ENCODE measurements around the gene METTL26.

The METTL26 gene

GRCh38 chr16:636206-637080 lies at the start of gene METTL26:
TSS of gene METTL26 (minus strand) at chr16:636305. CDS start at chr16:636290, 15 bp downstream.
- DNase-seq = peak; percentile 96

GRCh38 chr16:684961-685696 lies 49.0 kb upstream of the METTL26 start:
- no peak for DNase-seq

DNA sequence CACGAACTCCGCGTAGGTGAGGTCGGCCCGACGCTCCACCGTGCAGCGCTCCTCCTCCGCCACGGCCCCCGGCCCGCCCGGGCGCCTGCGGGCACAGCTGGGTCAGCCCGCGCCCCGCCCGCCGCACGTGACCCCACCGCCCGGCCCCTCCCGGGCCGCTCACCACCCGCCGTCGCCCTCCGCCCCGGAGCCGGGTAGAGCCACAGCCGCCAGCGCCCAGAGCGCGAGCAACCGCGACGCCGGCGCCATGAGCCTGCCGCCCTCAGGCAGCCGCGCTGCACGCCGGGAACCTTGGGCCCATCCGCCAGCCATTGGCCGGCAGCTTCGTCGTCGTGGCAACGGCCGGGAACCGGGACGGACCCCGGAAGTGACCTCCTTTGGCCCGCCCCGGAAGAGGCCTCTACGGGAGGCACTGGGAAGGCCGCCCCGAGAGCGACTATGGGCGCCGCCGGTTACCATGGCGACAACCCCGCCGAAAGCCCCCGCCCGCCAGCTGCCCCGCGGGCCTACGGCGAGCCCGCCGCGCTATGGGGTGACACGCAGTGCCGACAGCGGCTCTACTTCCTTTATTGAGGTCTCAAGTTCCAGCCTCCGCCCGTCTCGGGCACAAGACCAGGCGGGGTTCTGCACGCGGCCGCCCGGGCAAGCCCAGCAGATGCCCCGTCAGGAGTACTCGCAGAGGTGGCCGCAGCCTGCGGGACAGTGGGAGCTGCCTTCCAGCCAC lies 48.1 kb upstream of the METTL26 start, which contains the start of gene JMJD8:
TSS of gene JMJD8 (minus strand) at position 264 of the 724 bp plus-strand sequence. CDS start at position 249, 15 bp downstream.
- DNase-seq = peak; percentile 98

GRCh38 chr16:683396-684070 lies 47.4 kb upstream of the METTL26 start:
- no peak for DNase-seq

DNA sequence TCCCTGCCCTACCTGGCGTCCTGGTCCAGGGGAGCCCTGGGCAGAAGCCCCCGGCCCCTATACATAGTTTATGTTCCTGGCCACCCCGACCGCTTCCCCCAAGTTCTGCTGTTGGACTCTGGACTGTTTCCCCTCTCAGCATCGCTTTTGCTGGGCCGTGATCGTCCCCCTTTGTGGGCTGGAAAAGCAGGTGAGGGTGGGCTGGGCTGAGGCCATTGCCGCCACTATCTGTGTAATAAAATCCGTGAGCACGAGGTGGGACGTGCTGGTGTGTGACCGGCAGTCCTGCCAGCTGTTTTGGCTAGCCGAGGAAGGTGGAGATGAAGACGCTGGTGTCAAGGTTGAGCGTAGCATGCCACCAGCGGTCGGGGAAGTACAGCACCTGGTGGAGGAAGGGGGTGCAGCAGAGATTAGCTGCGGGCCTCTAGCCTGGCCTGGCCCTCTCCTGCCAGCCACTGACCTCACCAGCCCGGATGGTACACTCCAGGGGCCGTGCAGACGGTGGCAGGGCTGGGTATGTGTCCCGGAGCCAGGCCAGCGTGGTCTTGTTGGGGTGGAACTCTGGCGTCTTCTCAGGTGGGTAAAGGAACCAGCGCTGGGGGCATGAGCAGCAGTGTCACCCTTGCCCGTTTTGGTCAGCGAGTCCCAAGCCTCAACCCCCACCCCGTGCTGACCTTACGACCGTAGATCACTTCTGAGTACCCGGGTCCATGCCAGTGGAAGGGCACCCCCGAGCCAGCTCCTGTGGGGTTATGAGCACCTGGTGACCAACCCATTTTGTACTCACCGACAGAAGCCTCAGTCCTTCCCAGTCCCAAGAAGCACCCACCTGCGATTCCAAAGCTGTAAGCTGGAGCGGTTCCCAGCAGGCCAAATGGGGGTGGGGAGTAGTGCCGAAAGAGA lies 46.6 kb upstream of the METTL26 start:
- DNase-seq = no peak

GRCh38 chr16:681746-682427 lies 45.8 kb upstream of the METTL26 start:
- DNase-seq = no peak

- no peak for DNase-seq
Measured at GRCh38 chr16:680967-681745, 45.1 kb upstream of the METTL26 start.

DNA sequence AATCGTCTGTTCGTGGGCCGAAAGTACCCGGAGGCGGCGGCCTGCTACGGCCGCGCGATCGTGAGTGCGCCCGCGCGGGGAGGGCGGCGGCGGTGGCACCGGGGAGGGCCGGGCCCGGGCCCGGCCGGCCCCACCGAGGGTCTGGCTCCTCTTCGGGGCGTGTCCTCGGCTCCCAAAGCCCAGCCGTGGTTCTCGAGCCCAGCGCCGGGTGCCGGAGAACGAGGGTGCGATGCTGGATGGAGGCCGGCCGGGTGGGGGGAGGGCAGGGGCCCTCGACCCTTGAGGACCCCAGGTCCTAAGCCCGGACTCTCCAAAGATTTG lies 44.5 kb upstream of the METTL26 start:
- DNase-seq = no peak

- DNase-seq = peak; percentile 97
Measured at GRCh38 chr16:679814-680624, 43.9 kb upstream of the METTL26 start, which contains the start of gene STUB1. TSS of gene STUB1 (plus strand) at chr16:680410. CDS start at chr16:680526, 116 bp downstream.

DNA sequence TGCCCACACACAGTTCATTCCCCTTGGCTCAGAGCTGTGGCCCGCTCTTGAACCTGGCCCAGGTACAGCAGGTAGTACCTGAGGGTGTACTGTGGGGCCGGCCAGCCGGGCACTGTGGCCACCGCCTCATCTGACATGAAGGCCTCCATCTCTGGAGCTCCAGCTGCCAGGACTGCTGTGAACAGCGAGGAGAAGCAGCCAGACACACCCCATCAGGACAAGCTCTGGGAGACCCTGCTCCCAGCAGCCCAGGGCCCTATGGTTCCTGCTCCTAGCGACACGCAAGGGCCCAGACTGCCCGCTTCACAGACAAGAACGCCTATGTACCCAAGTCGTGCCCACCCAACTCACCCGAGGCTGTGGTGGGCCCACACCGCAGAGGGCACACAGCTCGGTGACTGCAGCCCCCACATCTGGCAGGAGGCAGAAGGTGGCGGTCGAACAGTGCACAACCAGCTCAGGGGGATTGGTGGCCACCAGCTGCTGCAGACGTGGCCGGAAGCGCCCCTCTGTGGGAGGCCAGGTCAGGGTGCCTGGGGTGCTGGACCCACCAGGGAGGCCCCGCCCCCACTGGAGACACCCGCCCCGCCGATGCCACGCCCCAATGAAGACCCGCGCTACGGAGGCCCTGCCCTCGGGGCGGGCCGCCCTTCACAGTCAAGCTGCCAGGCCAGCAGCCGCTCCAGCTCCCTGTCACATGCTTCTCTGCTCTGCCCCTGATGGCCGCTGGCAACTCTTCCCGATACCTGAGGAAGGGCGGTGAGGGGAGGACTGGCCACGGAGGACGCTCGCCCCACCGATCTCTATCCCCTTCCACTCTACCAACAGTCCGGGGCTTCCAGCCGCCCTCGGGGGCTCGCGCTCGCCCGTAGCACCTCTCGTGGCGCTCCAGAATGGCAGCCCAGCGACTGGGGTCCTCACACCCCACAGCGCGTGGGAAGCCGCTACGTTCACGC lies 43.0 kb upstream of the METTL26 start:
- peak; percentile 64 for DNase-seq

DNA sequence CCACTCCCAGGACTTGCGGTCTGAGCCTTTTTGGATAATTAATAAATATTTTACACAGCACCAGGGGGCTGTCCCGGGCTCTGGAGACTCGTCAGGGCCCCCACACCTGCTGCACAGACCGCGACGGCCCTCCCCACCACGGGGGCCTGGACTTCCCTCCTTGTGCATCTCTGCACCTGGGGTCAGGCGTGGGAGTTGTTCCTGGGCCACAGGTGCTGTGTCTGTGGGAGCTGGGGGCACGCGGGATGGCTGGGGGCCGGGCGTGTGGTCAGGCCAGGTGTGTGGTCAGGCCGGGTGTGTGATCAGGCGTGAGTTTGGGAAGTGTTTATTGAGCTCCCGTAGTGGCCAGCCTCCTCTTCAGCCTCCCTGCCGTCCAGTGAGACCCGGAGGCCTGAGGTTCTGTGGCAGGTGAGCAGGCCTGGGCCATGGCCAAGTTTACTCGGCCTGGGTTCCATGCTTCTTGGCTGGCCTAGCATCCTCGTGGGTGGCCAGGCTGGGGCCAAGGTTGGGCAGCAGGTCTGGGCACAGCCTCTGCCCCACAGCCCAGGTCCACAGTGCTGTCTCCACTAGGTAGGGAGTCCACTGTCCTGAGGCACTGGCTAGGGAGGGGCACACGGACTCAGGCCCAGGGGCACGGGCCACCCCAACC lies 42.2 kb upstream of the METTL26 start:
- no peak for DNase-seq

DNA sequence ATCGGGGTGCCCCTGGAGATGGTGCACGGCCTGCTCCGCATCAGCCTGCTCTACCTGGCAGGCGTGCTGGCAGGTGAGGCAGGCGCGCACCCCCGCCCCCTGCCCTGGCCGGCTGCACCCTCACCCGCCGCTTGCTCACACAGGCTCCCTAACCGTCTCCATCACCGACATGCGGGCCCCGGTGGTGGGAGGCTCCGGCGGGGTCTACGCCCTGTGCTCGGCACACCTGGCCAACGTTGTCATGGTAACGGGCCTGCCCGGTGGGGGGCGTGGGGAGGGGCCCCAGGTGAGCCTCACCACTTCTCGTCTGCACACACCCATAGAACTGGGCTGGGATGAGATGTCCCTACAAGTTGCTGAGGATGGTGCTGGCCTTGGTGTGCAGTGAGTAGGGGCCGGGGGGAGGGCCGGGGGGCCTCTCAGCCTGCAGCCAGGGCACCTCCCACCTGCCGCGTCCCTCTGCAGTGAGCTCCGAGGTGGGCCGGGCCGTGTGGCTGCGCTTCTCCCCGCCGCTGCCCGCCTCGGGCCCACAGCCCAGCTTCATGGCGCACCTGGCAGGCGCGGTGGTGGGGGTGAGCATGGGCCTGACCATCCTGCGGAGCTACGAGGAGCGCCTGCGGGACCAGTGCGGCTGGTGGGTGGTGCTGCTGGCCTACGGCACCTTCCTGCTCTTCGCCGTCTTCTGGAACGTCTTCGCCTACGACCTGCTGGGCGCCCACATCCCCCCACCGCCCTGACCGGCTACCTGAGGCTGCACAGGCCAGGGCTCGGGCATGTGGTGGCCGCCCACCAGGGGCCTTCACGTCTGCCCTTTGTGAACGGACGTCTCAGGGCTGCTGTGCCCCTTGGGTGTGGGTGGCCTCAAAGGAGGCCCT lies 41.4 kb upstream of the METTL26 start:
- DNase-seq = no peak

DNA sequence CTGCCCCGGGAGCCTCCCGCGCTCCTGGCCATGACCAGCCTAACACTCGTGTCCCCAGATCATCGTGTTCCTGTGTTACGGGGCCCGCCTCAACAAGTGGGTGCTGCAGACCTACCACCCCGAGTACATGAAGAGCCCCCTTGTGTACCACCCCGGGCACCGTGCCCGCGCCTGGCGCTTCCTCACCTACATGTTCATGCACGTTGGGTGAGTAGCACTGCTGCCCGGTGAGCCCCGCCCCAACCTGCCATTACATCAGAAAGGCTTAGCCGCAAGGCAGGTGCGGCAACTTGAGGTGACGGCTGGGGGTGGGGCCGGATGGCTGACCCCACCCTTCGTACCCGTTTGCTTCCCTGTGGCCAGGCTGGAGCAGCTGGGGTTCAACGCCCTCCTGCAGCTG lies 40.8 kb upstream of the METTL26 start:
- DNase-seq = peak; percentile 46

- no peak for DNase-seq
Measured at GRCh38 chr16:676565-676902, 40.4 kb upstream of the METTL26 start.

DNA sequence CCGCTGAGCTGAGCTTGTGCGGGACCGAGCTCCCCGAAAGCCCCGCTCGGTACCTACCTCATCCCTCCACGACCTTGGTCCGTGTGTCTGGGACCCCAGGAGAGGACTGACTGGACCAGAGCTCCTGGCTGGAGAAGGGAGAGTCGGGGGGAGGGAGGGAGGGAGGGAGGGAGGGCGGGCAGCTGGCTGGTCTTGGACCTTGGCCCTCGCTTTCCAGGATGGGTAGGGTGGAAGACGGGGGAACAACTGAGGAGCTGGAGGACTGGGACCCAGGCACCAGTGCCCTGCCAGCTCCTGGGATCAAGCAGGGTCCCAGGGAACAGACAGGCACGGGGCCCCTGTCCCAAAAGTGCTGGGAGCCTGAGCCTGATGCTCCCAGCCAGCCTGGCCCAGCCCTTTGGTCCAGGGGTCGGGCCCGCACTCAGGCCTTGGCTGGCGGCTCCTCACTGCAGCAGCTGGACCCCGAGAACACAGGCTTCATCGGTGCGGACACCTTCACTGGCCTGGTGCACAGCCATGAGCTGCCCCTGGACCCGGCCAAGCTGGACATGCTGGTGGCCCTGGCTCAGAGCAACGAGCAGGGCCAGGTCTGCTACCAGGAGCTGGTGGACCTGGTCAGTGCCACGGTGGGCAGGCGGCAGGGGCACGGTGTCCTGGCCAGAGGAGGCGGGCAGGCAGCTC lies 39.9 kb upstream of the METTL26 start:
- DNase-seq = no peak
